H1 (cell line): ENCODE results near the gene LCN6.

Experiments
- BCL11A ChIP-seq, 2 experiments: IDR thresholded peaks; one replicate each; pipeline ENCODE4 v1.6.1; 2011; ENCODE audit warnings: low read depth in 2 of 2, low read length in 2 of 2, mild to moderate bottlenecking in 2 of 2
- CEBPB ChIP-seq: IDR thresholded peaks from 2 replicates; pipeline ENCODE4 v1.6.1; 2012; ENCODE audit warnings: low read depth, low read length
- EGR1 ChIP-seq: IDR thresholded peaks from 2 replicates; pipeline ENCODE4 v1.6.1; 2011; ENCODE audit warnings: low read depth, low read length, borderline replicate concordance
- EP300 ChIP-seq, 2 experiments: IDR thresholded peaks; 1 replicate in 1 of 2; 2 replicates in 1 of 2; pipeline ENCODE4 v1.6.1; 2011 to 2012; ENCODE audit warnings: low read depth in 2 of 2, low read length in 2 of 2, mild to moderate bottlenecking in 2 of 2, borderline replicate concordance in 1 of 2, inconsistent platforms in 1 of 2, moderate library complexity in 1 of 2
- EZH2 ChIP-seq: fragments of 200-600 bp; sonication (generic); IDR thresholded peaks from 2 replicates; pipeline ENCODE4 v1.7.1; 2012; ENCODE audit warnings: low read depth, mild to moderate bottlenecking, moderate library complexity, low read length, inconsistent platforms; ENCODE audit not compliant: severe bottlenecking
- HDAC2 ChIP-seq, 2 experiments: fragments of 300-600 bp in 1 of 2; sonication (generic) in 1 of 2; IDR thresholded peaks; 2 replicates each; pipeline ENCODE4 v1.6.1; 2011 to 2012; ENCODE audit warnings: low read depth in 2 of 2, low read length in 2 of 2, mild to moderate bottlenecking in 2 of 2, moderate library complexity in 2 of 2, borderline replicate concordance in 1 of 2, inconsistent platforms in 1 of 2
- HDAC6 ChIP-seq: IDR thresholded peaks from one replicate; pipeline ENCODE4 v1.7.1; 2012; ENCODE audit warnings: low read depth, mild to moderate bottlenecking, inconsistent platforms, low read length, moderate library complexity
- POLR2AphosphoS5 ChIP-seq: IDR thresholded peaks from 2 replicates; pipeline ENCODE4 v1.6.1; 2011; ENCODE audit warnings: low read depth, low read length
- SP2 ChIP-seq: IDR thresholded peaks from 2 replicates; pipeline ENCODE4 v1.6.1; 2012; ENCODE audit warnings: mild to moderate bottlenecking, low read length, inconsistent platforms
- TBP ChIP-seq: IDR thresholded peaks from 2 replicates; pipeline ENCODE4 v1.6.1; 2011; ENCODE audit warnings: low read depth, low read length, improper control_type of control experiment
- TCF12 ChIP-seq: IDR thresholded peaks from 2 replicates; pipeline ENCODE4 v1.6.1; 2011; ENCODE audit warnings: low read depth, mild to moderate bottlenecking, low read length
- YY1 ChIP-seq: IDR thresholded peaks from 2 replicates; pipeline ENCODE4 v1.6.1; 2011; ENCODE audit warnings: low read depth, mild to moderate bottlenecking, low read length
- ZNF274 ChIP-seq: IDR thresholded peaks from 2 replicates; pipeline ENCODE4 v1.7.0; 2012; ENCODE audit warnings: low read length, borderline replicate concordance; ENCODE audit errors: extremely low read depth
- TF ChIP-seq, protein P1 (sequence below), 3 experiments: IDR thresholded peaks; 1 replicate in 2 of 3; 2 replicates in 1 of 3; pipeline versions ENCODE4 v1.5.1 to v1.6.1; 2011; ENCODE audit warnings: low read length in 3 of 3, mild to moderate bottlenecking in 3 of 3, inconsistent platforms in 2 of 3, low read depth in 1 of 3, moderate library complexity in 1 of 3; ENCODE audit not compliant: insufficient read depth in 1 of 3; ENCODE audit errors: control extremely low read depth in 1 of 3

DNA sequence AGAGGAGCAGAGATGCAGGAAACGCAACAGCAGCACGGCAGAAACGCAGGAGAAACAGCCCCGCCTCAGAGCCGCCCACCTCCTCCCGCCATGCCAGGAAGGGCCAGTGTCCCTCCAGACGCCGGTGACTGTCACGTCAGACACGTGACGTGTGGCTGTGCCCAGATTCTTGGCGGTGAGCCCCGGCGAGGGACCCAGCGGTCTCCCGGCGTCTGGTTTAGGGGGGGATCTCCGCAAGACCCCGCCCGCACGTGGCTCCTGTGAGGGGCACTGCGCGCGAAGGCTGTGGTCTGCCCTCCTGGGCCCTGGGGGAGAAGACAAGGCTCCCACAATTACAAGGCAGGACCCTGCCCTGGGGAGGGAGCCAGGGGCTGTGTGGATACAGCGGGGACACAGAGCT is 12.1 kb upstream of the LCN6 start:
- TF ChIP-seq EP300 (IDR thresholded peaks at IDR 0.05; ENCODE audit: borderline replicate concordance in 1 of 2, low read depth in 2 of 2, low read length in 2 of 2), result no peak
- no peak for TF ChIP-seq SP2
- TF ChIP-seq TCF12, result no peak
- TF ChIP-seq, protein P1, sequence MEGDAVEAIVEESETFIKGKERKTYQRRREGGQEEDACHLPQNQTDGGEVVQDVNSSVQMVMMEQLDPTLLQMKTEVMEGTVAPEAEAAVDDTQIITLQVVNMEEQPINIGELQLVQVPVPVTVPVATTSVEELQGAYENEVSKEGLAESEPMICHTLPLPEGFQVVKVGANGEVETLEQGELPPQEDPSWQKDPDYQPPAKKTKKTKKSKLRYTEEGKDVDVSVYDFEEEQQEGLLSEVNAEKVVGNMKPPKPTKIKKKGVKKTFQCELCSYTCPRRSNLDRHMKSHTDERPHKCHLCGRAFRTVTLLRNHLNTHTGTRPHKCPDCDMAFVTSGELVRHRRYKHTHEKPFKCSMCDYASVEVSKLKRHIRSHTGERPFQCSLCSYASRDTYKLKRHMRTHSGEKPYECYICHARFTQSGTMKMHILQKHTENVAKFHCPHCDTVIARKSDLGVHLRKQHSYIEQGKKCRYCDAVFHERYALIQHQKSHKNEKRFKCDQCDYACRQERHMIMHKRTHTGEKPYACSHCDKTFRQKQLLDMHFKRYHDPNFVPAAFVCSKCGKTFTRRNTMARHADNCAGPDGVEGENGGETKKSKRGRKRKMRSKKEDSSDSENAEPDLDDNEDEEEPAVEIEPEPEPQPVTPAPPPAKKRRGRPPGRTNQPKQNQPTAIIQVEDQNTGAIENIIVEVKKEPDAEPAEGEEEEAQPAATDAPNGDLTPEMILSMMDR (IDR thresholded peaks at IDR 0.05; ENCODE audit: control extremely low read depth in 1 of 3, insufficient read depth in 1 of 3, low read depth in 1 of 3, low read length in 3 of 3), result no peak
- TF ChIP-seq POLR2AphosphoS5, result no peak
- no peak for TF ChIP-seq HDAC2 (IDR thresholded peaks at IDR 0.05; ENCODE audit: borderline replicate concordance in 1 of 2, low read depth in 2 of 2, low read length in 2 of 2)
- TF ChIP-seq ZNF274, result no peak
- no peak for TF ChIP-seq EGR1
- TF ChIP-seq HDAC6, result no peak
- no peak for TF ChIP-seq BCL11A (IDR thresholded peaks at IDR 0.05; ENCODE audit: low read depth in 2 of 2, low read length in 2 of 2)
- TF ChIP-seq EZH2, result no peak
- TF ChIP-seq CEBPB, result no peak
- no peak for TF ChIP-seq YY1
- no peak for TF ChIP-seq TBP
